ENCODE data around the gene TMEM132D. TPM values are rescaled to one million over a fixed set of nuclear protein-coding genes. Genes with fewer than 3 reads are reported as not detected.

Gene TMEM132D
- polyA plus RNA-seq, 4 donors: 0.10 to 0.21 TPM; not detected in 2

GRCh38 chr12:129332286-129332685 lies 571.5 kb downstream of the TMEM132D start:
- H3K27me3 ChIP-seq (ENCODE audit: control insufficient read depth in 3 of 3, insufficient read depth in 3 of 3, low read length in 3 of 3): no peaks in the 10 kb centered on the region
- 89 to 95% (median 92%) methylated on average over 2 of the region's 2 CpGs for WGBS, 3 donors
- no peak overlapping the region for H3K27ac ChIP-seq (ENCODE audit: low read depth in 1 of 3, low read length in 2 of 3)
- no peak for FAIRE-seq
- H3K36me3 ChIP-seq (ENCODE audit: control insufficient read depth in 3 of 3, insufficient read depth in 2 of 3, low read depth in 1 of 3, low read length in 3 of 3): no peaks in the 10 kb centered on the region
- H3K9me3 ChIP-seq (ENCODE audit: control insufficient read depth in 2 of 2, insufficient read depth in 1 of 2, low read depth in 1 of 2, low read length in 1 of 2): peaks cover 0 to 9% of the 10 kb centered on the region in 2 donors
- no peak for DNase-seq
- H3K4me1 ChIP-seq (ENCODE audit: control insufficient read depth in 3 of 3, insufficient read depth in 2 of 3, low read depth in 1 of 3, low read length in 2 of 3): no peaks in the 10 kb centered on the region
- no peak overlapping the region for H3K4me3 ChIP-seq (ENCODE audit: low read depth in 1 of 3, low read length in 3 of 3)

DNA sequence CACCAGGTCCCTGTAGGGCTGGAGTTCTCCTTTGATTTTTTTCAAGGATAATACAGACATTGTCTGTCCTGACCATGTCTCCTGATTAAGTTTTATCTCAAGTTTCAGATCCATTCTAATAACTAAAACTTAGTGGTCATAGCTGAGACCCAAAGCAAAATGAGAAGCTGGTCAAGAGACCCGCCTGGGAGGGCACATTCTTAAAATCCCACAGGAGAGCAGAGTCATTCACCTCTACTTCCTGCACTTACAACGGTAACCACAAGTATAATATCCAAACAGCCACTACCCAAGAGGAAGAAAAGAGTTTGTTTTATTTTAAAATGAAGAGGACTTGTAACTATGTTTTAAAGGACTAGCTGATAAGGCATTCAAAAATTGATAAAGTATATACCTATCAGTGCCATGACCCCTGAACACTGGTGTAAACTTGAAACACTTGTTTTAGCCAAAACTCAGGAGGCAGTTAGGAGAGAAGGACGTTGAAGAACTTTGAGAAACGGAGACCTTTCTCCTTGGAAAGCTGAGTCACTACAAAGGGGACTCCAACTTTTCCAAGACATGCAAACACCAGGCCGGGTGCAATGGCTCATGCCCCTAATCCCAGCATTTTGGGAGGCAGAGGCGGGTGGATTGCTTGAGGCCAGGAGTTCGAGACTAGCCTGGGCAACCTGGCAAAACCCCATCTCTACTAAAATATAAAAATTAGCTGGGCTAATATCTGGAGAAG lies 572.3 kb downstream of the TMEM132D start:
- DNase-seq: no peak

DNA sequence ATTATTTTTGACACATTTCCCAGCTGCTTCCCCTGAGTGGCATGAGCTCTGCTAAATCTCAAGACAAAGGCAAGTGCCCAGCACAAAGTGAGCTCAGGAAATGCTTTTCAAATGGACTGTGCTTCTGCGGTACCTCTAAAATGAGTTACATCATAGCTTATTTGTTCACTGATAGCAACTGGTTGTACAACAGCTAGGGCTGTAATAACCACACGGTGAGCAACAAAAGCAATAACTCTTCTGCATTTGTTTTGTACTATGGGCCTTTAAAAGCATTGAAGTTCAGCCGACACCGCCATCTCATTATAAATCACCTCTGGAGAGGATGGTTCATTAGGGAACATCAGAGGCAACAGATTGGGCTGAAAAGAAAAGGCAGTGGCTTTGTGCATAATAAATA lies 575.6 kb downstream of the TMEM132D start:
- FAIRE-seq: no peak
- Histone ChIP-seq H3K9me3 (ENCODE audit: control insufficient read depth in 2 of 2, insufficient read depth in 1 of 2, low read depth in 1 of 2, low read length in 1 of 2) (no peaks in the 10 kb centered on the region), H3K4me3 (ENCODE audit: low read depth in 1 of 3, low read length in 3 of 3) (no peak overlapping the region), H3K27me3 (ENCODE audit: control insufficient read depth in 3 of 3, insufficient read depth in 3 of 3, low read length in 3 of 3) (no peaks in the 10 kb centered on the region), H3K36me3 (ENCODE audit: control insufficient read depth in 3 of 3, insufficient read depth in 2 of 3, low read depth in 1 of 3, low read length in 3 of 3) (no peaks in the 10 kb centered on the region), H3K27ac (ENCODE audit: low read depth in 1 of 3, low read length in 2 of 3) (no peak overlapping the region), H3K4me1 (ENCODE audit: control insufficient read depth in 3 of 3, insufficient read depth in 2 of 3, low read depth in 1 of 3, low read length in 2 of 3) (no peaks in the 10 kb centered on the region)
- DNase-seq: no peak
- WGBS, 3 donors: 40 to 45% (median 42%) methylated on average over 4 of the region's 4 CpGs

More for the DNA sequence above, 572.3 kb downstream of the TMEM132D start:
- H3K9me3 ChIP-seq (ENCODE audit: control insufficient read depth in 2 of 2, insufficient read depth in 1 of 2, low read depth in 1 of 2, low read length in 1 of 2): peaks cover 0 to 7% of the 10 kb centered on the region in 2 donors
- no peak overlapping the region for H3K4me3 ChIP-seq (ENCODE audit: low read depth in 1 of 3, low read length in 3 of 3)
- H3K27me3 ChIP-seq (ENCODE audit: control insufficient read depth in 3 of 3, insufficient read depth in 3 of 3, low read length in 3 of 3): no peaks in the 10 kb centered on the region
- FAIRE-seq: no peak
- no peak overlapping the region for H3K27ac ChIP-seq (ENCODE audit: low read depth in 1 of 3, low read length in 2 of 3)
- H3K4me1 ChIP-seq (ENCODE audit: control insufficient read depth in 3 of 3, insufficient read depth in 2 of 3, low read depth in 1 of 3, low read length in 2 of 3): no peaks in the 10 kb centered on the region
- H3K36me3 ChIP-seq (ENCODE audit: control insufficient read depth in 3 of 3, insufficient read depth in 2 of 3, low read depth in 1 of 3, low read length in 3 of 3): no peaks in the 10 kb centered on the region
- WGBS, 3 donors: 61 to 70% (median 70%) methylated on average over 7 of the region's 7 CpGs

- 75 to 79% (median 79%) methylated on average over 2 of the region's 2 CpGs for WGBS, 3 donors
- Histone ChIP-seq H3K4me1 (ENCODE audit: control insufficient read depth in 3 of 3, insufficient read depth in 2 of 3, low read depth in 1 of 3, low read length in 2 of 3) (no peaks in the 10 kb centered on the region), H3K27ac (ENCODE audit: low read depth in 1 of 3, low read length in 2 of 3) (no peak overlapping the region), H3K4me3 (ENCODE audit: low read depth in 1 of 3, low read length in 3 of 3) (no peak overlapping the region), H3K27me3 (ENCODE audit: control insufficient read depth in 3 of 3, insufficient read depth in 3 of 3, low read length in 3 of 3) (no peaks in the 10 kb centered on the region), H3K36me3 (ENCODE audit: control insufficient read depth in 3 of 3, insufficient read depth in 2 of 3, low read depth in 1 of 3, low read length in 3 of 3) (no peaks in the 10 kb centered on the region), H3K9me3 (ENCODE audit: control insufficient read depth in 2 of 2, insufficient read depth in 1 of 2, low read depth in 1 of 2, low read length in 1 of 2) (no peaks in the 10 kb centered on the region)
- no peak for FAIRE-seq
- no peak for DNase-seq
Measured at GRCh38 chr12:129325566-129325965, 578.3 kb downstream of the TMEM132D start.

- FAIRE-seq: no peak
- Histone ChIP-seq H3K36me3 (ENCODE audit: control insufficient read depth in 3 of 3, insufficient read depth in 2 of 3, low read depth in 1 of 3, low read length in 3 of 3) (no peaks in the 10 kb centered on the region), H3K27ac (ENCODE audit: low read depth in 1 of 3, low read length in 2 of 3) (no peak overlapping the region), H3K9me3 (ENCODE audit: control insufficient read depth in 2 of 2, insufficient read depth in 1 of 2, low read depth in 1 of 2, low read length in 1 of 2) (no peaks in the 10 kb centered on the region), H3K4me3 (ENCODE audit: low read depth in 1 of 3, low read length in 3 of 3) (no peak overlapping the region), H3K4me1 (ENCODE audit: control insufficient read depth in 3 of 3, insufficient read depth in 2 of 3, low read depth in 1 of 3, low read length in 2 of 3) (no peaks in the 10 kb centered on the region), H3K27me3 (ENCODE audit: control insufficient read depth in 3 of 3, insufficient read depth in 3 of 3, low read length in 3 of 3) (no peaks in the 10 kb centered on the region)
- WGBS, 3 donors: 60 to 62% (median 61%) methylated on average over 4 of the region's 4 CpGs
- no peak for DNase-seq
Measured at GRCh38 chr12:129312048-129312447, 591.8 kb downstream of the TMEM132D start.

DNA sequence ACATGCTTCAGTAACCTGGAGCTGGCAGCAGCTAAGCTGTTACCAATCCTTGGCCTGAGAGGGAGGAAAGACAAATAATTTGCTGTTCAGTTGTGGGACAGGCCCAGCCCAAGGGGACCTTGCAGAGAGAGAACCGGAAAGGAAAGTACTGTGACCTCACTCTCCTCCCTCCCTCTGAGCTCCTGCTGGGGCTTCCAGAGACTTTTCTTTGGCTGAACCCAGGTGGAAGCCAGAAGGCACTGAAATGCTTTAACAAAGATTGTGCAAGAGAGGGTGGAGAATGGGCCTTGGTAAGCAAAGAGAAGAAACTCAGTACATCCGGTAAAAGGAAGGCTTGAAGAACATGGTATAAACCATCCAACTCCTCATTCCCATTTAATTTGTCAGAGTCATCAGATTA lies 593.5 kb downstream of the TMEM132D start:
- H3K27me3 ChIP-seq (ENCODE audit: control insufficient read depth in 3 of 3, insufficient read depth in 3 of 3, low read length in 3 of 3): no peaks in the 10 kb centered on the region
- no peaks in the 10 kb centered on the region for H3K36me3 ChIP-seq (ENCODE audit: control insufficient read depth in 3 of 3, insufficient read depth in 2 of 3, low read depth in 1 of 3, low read length in 3 of 3)
- no peak for DNase-seq
- no peak overlapping the region for H3K27ac ChIP-seq (ENCODE audit: low read depth in 1 of 3, low read length in 2 of 3)
- no peak for FAIRE-seq
- H3K9me3 ChIP-seq (ENCODE audit: control insufficient read depth in 2 of 2, insufficient read depth in 1 of 2, low read depth in 1 of 2, low read length in 1 of 2): no peaks in the 10 kb centered on the region
- no peak overlapping the region for H3K4me3 ChIP-seq (ENCODE audit: low read depth in 1 of 3, low read length in 3 of 3)
- WGBS, 3 donors: 73 to 82% (median 77%) methylated on average over 2 of the region's 2 CpGs
- no peaks in the 10 kb centered on the region for H3K4me1 ChIP-seq (ENCODE audit: control insufficient read depth in 3 of 3, insufficient read depth in 2 of 3, low read depth in 1 of 3, low read length in 2 of 3)

- no peaks in the 10 kb centered on the region for H3K9me3 ChIP-seq (ENCODE audit: control insufficient read depth in 2 of 2, insufficient read depth in 1 of 2, low read depth in 1 of 2, low read length in 1 of 2)
- H3K36me3 ChIP-seq (ENCODE audit: control insufficient read depth in 3 of 3, insufficient read depth in 2 of 3, low read depth in 1 of 3, low read length in 3 of 3): no peaks in the 10 kb centered on the region
- H3K4me1 ChIP-seq (ENCODE audit: control insufficient read depth in 3 of 3, insufficient read depth in 2 of 3, low read depth in 1 of 3, low read length in 2 of 3): no peaks in the 10 kb centered on the region
- H3K27me3 ChIP-seq (ENCODE audit: control insufficient read depth in 3 of 3, insufficient read depth in 3 of 3, low read length in 3 of 3): no peaks in the 10 kb centered on the region
- WGBS, 3 donors: 83 to 87% (median 83%) methylated on average over 4 of the region's 4 CpGs
- FAIRE-seq: no peak
- no peak overlapping the region for H3K27ac ChIP-seq (ENCODE audit: low read depth in 1 of 3, low read length in 2 of 3)
- DNase-seq: no peak
- H3K4me3 ChIP-seq (ENCODE audit: low read depth in 1 of 3, low read length in 3 of 3): no peak overlapping the region
Measured at GRCh38 chr12:129305851-129306250, 598.0 kb downstream of the TMEM132D start.

GRCh38 chr12:129304529-129304928 lies 599.3 kb downstream of the TMEM132D start:
- 93 to 94% (median 93%) methylated on average over 7 of the region's 7 CpGs for WGBS, 3 donors
- no peak for DNase-seq

DNA sequence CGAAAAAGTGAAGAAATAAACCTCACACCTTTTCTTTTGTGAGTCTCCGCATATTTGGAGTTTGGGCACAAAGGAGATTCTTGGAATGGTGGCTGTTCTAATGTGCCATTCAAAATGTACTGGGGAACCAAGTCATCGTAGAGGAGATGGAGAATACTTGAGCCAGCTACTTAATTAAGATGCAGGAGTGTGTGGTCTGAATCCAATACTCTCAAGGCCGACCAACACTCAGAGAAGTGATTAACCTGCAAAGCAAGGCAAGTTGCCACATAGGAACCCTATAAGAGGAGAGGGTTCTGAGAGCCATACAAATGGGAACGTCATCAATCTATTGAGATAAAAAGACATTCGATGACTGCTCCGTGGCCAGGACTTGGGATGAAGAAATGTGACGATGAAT lies 603.8 kb downstream of the TMEM132D start:
- no peak overlapping the region for H3K4me3 ChIP-seq (ENCODE audit: low read depth in 1 of 3, low read length in 3 of 3)
- no peaks in the 10 kb centered on the region for H3K27me3 ChIP-seq (ENCODE audit: control insufficient read depth in 3 of 3, insufficient read depth in 3 of 3, low read length in 3 of 3)
- H3K4me1 ChIP-seq (ENCODE audit: control insufficient read depth in 3 of 3, insufficient read depth in 2 of 3, low read depth in 1 of 3, low read length in 2 of 3): no peaks in the 10 kb centered on the region
- no peak for FAIRE-seq
- no peaks in the 10 kb centered on the region for H3K36me3 ChIP-seq (ENCODE audit: control insufficient read depth in 3 of 3, insufficient read depth in 2 of 3, low read depth in 1 of 3, low read length in 3 of 3)
- H3K27ac ChIP-seq (ENCODE audit: low read depth in 1 of 3, low read length in 2 of 3): no peak overlapping the region
- H3K9me3 ChIP-seq (ENCODE audit: control insufficient read depth in 2 of 2, insufficient read depth in 1 of 2, low read depth in 1 of 2, low read length in 1 of 2): peaks cover 0 to 3% of the 10 kb centered on the region in 2 donors
- no peak for DNase-seq
- 90 to 91% (median 91%) methylated on average over 8 of the region's 8 CpGs for WGBS, 3 donors

More at GRCh38 chr12:129304529-129304928, 599.3 kb downstream of the TMEM132D start:
- Histone ChIP-seq H3K27me3 (ENCODE audit: control insufficient read depth in 3 of 3, insufficient read depth in 3 of 3, low read length in 3 of 3) (no peaks in the 10 kb centered on the region), H3K4me1 (ENCODE audit: control insufficient read depth in 3 of 3, insufficient read depth in 2 of 3, low read depth in 1 of 3, low read length in 2 of 3) (no peaks in the 10 kb centered on the region), H3K9me3 (ENCODE audit: control insufficient read depth in 2 of 2, insufficient read depth in 1 of 2, low read depth in 1 of 2, low read length in 1 of 2) (no peaks in the 10 kb centered on the region), H3K36me3 (ENCODE audit: control insufficient read depth in 3 of 3, insufficient read depth in 2 of 3, low read depth in 1 of 3, low read length in 3 of 3) (no peaks in the 10 kb centered on the region), H3K27ac (ENCODE audit: low read depth in 1 of 3, low read length in 2 of 3) (no peak overlapping the region), H3K4me3 (ENCODE audit: low read depth in 1 of 3, low read length in 3 of 3) (no peak overlapping the region)
- no peak for FAIRE-seq
